Erythroblast (primary cell): Measurements from ENCODE around the gene PTPRCAP.

Experiments used
- GATA1 ChIP-seq: IDR thresholded peaks from 2 replicates; pipeline ENCODE4 v1.6.1; 2011; ENCODE audit warnings: low read depth, mild to moderate bottlenecking, control low read depth, low read length, moderate library complexity
- POLR2A ChIP-seq: IDR thresholded peaks from 2 replicates; pipeline ENCODE4 v1.6.1; 2011; ENCODE audit warnings: mild to moderate bottlenecking, low read length

DNA sequence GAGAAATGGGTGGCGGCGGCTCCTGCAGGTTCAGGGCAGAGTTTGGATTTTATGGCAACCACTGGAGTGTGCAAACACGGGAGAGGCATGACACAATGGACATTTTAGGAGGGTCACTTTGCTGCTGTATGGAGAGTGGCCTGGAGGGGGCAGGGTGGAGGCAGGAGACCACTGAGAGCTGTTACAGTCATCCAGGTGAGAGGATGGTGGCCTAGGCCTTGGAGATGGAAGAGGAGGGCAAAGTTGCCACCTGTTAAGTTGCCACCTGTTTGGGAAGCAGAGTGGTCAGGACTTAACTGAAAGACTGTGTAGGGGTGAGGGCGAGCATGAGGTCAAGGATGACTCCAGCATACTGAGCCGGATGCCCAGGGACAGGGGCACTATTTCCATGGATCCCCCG is 48.0 kb downstream of the PTPRCAP start:
- TF ChIP-seq POLR2A (no peak), GATA1 (no peak)
